GM19099 (cell line): Measurements from ENCODE around the gene ATXN2L.

ENCODE experiments used
- POLR2A ChIP-seq: IDR thresholded peaks from 3 replicates; pipeline ENCODE4 v1.6.1; 2011; ENCODE audit warnings: low read depth; ENCODE audit not compliant: insufficient read length; ENCODE audit errors: extremely low read depth

ATXN2L gene

GRCh38 chr16:28865001-28865688 lies 42.3 kb downstream of the ATXN2L start:
- TF ChIP-seq POLR2A = no peak

GRCh38 chr16:28865722-28866453 lies 43.1 kb downstream of the ATXN2L start:
- no peak for TF ChIP-seq POLR2A

GRCh38 chr16:28866454-28866804 lies 43.6 kb downstream of the ATXN2L start:
- no peak for TF ChIP-seq POLR2A

DNA sequence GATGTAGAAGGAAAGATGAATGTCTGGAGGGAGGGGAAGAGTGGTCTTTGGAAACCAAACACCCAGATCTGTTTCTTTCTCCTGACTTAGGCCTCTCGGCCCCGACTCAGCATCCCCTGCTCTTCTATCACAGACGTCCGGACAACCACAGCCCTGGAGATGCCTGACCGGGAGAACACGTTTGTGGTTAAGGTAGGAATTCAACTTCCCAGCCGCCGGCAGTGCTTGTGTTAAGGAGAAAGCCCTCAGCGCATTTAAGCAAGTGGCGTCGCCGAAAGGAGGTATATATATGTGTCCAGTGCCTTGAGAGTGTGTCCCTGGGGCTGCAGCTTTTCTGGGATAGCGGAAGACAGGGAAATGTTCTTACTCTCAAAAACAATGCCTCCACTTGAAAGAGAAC lies 44.4 kb downstream of the ATXN2L start:
- TF ChIP-seq POLR2A = no peak

DNA sequence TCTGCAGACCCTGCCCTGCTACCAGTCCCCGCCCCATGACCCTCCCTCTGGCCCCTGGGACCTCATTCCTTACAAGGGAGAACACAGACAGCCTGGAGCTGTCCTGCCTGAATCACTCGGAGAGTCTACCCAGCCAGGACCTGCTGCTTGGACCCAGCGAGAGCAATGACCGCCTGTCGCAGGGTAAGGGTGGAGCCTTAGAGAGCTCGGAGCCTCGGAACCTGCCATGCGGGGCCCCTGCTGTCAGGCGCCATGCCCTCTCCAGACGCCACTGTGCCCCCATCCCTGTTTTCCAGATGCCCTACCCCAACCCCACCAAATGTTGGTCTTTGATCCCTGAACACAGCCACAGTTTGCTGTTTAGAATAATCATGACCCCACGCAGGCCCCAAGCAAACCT lies 46.4 kb downstream of the ATXN2L start:
- TF ChIP-seq POLR2A = no peak

GRCh38 chr16:28872952-28873351 lies 50.2 kb downstream of the ATXN2L start:
- no peak for TF ChIP-seq POLR2A

GRCh38 chr16:28873543-28874201 lies 50.9 kb downstream of the ATXN2L start:
- no peak for TF ChIP-seq POLR2A

- TF ChIP-seq POLR2A = no peak
These were observed 51.6 kb downstream of the ATXN2L start for GRCh38 chr16:28874406-28874805.

- no peak for TF ChIP-seq POLR2A
These were observed 52.6 kb downstream of the ATXN2L start for GRCh38 chr16:28875134-28876018.

GRCh38 chr16:28876019-28876659 lies 53.3 kb downstream of the ATXN2L start:
- no peak for TF ChIP-seq POLR2A

- TF ChIP-seq POLR2A = no peak
These were observed 54.3 kb downstream of the ATXN2L start for GRCh38 chr16:28876973-28877654.

GRCh38 chr16:28877655-28878000 lies 54.8 kb downstream of the ATXN2L start:
- TF ChIP-seq POLR2A = no peak

DNA sequence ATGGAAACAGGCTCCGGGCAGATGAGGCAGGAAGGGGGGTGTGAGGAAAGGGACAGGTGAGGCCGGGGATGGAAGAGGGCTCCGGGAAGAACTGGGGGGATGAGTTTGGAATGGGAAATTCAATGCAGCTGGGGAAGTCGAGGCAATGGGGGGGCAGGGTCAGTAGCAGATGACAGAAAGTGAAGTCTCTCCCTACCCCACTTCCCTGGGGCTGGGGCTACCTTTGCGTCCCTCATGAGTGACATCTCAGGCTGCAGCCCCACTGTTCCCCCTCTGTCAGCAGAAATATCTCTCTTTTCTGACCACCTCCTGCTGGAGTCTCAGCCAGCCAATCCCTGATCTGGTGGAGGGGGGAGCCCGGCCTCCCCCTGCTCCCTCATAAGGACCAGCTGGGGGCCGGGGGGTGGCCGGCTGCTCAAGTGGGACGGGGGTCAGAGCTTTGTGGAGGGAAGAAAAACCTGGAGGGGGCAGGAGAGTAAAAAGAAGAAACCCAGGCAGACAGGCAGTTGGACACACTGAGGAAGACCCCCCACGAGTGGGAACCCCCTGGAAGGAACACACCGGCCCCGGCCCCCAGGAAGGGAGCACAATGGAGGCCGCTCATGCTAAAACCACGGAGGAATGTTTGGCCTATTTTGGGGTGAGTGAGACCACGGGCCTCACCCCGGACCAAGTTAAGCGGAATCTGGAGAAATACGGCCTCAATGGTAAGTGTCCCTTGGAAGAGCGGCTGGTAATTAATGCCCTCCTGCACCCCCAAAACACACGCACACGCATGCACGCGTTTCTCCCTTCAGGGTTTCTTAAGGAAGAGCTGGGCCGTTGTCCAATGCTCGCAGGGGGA lies 55.5 kb downstream of the ATXN2L start, which contains the start of gene ATP2A1:
Gene ATP2A1 (plus strand): TSS at position 406 of the 844 bp plus-strand sequence. CDS start 184 bp downstream, at position 590.
- TF ChIP-seq POLR2A = no peak
